NCI-H510A (cell line): Measurements from ENCODE around the gene RTKN.
"Not testable (repeated sequence)": the region's sequence is repeated elsewhere in the genome, so short reads cannot be mapped to it uniquely, and the experiment has no call there.

Experiments
- DNase-seq: peaks from one replicate; lab custom pipeline; 2025; lab: John Stamatoyannopoulos, UW

RTKN gene

DNA sequence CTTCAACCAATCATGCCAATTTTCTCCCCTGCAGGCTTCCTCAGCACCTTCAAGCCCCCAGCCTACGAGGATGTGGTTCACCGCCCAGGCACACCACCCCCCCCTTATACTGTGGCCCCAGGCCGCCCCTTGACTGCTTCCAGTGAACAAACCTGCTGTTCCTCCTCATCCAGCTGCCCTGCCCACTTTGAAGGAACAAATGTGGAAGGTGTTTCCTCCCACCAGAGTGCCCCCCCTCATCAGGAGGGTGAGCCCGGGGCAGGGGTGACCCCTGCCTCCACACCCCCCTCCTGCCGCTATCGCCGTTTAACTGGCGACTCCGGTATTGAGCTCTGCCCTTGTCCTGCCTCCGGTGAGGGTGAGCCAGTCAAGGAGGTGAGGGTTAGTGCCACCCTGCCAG, 18.4 kb upstream of the RTKN start:
- not testable (repeated sequence) for DNase-seq

DNA sequence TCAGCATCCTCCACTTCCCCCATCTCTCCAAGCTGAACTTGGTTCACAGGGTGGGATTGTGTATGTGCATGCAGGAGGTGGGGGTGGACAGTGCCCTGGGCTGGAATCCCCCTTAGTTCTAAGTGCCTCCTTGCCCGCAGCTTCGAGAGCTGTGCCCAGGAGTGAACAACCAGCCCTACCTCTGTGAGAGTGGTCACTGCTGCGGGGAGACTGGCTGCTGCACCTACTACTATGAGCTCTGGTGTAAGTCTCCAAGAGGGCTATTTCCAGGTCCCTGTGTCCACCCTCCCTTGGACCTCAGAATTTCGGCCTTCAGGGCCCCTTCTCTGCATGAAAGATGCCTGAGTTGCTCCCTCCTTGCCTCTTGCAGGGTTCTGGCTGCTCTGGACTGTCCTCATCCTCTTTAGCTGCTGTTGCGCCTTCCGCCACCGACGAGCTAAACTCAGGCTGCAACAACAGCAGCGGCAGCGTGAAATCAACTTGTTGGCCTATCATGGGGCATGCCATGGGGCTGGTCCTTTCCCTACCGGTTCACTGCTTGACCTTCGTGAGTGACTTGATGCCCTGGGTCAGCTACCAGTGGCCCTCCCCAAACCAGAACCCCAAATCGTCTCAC, 17.9 kb upstream of the RTKN start:
- DNase-seq = not testable (repeated sequence)

DNA sequence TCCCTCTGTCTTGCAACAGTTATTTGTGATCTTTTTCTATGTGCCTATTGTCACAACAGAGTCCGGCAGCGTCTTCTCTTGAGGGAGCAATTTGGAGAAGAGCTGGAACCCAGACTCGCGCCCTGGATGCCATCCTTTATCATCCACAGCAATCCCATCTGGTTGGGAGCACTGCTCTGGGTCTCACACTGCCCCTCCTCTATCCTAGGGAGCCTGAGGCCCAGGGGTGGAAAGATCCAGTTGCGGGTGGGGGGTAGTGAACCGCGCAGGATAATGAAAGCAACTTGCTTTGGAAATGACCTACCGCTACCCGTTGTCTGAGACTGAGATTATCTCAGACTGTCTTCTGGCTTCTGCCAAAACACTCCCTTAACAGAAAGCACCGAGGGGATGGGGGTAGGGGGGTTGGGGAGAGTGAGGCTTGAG, 17.2 kb upstream of the RTKN start:
- DNase-seq = no peak

GRCh38 chr2:74458132-74458937, 16.6 kb upstream of the RTKN start, which contains the start of gene WBP1:
WBP1 (plus strand) TSS chr2:74458438; CDS start chr2:74458603, 165 bp downstream.
- peak; percentile 98 for DNase-seq

DNA sequence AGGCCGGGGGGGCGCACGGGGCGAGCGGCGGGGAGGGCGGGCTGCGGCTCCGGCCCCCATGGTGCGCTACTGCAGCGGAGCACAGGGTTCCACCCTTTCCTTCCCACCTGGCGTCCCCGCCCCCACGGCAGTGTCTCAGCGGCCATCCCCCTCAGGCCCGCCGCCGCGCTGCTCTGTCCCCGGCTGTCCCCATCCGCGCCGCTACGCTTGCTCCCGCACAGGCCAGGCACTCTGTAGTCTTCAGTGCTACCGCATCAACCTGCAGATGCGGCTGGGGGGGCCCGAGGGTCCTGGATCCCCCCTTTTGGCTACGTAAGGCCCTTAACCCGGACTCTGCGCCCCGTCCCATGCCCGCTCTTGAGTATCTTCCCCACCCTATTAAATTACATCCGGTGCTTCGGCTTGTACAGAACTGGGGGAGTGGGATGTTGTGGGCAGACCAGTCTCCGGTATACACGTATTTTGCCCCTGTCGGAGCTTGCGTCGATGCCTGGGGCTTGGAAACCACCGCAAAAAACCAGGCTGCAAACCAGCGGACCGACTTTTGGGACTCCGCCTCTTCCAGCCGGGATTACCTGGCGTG, 15.9 kb upstream of the RTKN start:
- peak; percentile 87 for DNase-seq

DNA sequence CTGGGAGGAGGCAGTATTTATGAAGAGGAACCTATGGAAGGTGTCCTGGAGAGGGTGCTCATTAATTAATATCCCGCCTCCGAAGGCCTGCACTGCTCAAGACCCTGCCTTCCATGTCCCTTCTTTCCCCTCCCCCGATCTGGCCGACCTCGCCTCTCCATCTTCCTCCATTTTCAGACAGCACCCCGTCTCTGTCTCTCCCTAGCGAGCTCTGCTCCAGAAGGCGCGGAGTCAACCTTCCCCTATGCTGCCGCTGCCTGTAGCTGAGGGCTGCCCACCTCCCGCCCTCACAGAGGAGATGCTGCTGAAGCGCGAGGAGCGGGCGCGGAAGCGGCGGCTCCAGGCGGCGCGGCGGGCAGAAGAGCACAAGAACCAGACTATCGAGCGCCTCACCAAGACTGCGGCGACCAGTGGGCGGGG, 15.4 kb upstream of the RTKN start:
- DNase-seq = peak; percentile 61

GRCh38 chr2:74454654-74455511, 13.1 kb upstream of the RTKN start, which contains the start of gene INO80B:
INO80B (plus strand) TSS chr2:74455087; CDS start chr2:74455117, 30 bp downstream.
- DNase-seq = peak; percentile 90

GRCh38 chr2:74450570-74451190, 8.9 kb upstream of the RTKN start:
- no peak for DNase-seq

GRCh38 chr2:74448771-74449170, 7.0 kb upstream of the RTKN start:
- DNase-seq = no peak

DNA sequence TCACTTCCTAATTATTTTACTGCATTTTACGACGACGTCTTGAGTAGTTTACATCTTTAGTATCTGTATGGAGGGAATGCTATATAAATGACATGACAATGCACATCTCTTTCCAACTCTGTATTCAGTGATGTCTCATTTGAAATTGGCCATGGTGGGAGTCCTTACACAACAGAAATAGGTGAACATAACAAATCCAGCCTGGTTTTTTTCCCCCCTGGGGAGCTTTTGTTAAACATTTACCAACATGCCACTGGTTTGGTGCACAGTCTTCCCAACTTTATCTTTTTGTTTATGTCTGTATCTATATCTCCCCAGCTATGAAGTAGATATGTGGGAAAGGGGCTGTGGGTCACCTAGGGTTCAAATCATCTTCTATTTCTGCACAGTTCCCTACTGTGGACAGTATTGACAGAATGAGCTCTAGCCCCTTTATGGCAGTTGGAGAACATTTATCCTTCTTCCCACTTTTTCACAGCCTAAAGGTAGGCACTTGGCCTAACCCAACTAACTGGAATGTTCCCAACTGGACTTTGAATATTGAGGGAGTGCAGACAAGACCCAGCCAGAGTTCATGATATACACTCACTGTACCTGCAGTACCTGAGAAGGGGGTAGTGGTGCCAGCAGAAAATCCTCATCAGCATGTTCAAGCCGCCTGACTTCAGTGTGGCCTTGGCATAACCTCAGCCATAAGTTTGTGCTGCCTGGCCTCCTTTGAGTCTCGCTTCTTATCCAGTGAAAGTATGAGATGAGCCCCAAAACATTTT, 5.7 kb upstream of the RTKN start:
- DNase-seq = no peak

GRCh38 chr2:74444498-74445318, 3.0 kb upstream of the RTKN start:
- no peak for DNase-seq

DNA sequence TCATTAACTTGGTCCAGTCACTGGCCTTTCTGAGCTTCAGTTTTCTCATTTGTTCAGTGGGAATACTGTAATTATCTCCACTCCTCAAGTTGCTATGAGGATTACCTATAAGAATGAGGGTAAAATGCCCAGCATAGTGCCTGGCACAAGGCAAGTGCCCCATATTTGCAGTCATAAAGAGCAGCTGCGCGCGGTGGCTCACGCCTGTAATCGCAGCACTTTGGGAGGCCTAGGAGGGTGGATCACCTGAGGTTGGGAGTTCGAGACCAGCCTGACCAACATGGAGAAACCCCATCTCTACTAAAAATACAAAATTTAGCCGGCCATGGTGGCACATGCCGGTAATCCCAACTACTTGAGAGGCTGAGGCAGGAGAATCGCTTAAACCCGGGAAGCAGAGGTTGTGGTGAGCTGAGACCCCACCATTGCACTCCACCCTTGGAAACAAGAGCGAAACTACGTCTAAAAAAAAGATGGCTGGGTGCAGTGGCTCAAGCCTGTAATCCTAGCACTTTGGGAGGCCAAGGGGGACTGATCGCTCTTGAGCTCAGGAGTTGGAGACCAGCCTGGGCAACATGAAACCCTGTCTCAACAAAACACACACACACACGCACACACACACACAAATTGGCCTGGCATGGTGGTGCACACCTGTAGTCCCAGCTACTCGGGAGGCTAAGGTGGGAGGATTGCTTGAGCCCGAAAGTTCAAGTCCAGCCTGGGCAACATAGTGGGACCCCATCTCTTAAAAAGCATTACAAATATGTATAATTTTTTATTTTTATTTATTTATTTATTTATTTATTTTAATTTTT, 953 bp upstream of the RTKN start:
- not testable (repeated sequence) for DNase-seq

- no peak for DNase-seq
Observed at GRCh38 chr2:74441170-74441689, 507 bp downstream of the RTKN start.

DNA sequence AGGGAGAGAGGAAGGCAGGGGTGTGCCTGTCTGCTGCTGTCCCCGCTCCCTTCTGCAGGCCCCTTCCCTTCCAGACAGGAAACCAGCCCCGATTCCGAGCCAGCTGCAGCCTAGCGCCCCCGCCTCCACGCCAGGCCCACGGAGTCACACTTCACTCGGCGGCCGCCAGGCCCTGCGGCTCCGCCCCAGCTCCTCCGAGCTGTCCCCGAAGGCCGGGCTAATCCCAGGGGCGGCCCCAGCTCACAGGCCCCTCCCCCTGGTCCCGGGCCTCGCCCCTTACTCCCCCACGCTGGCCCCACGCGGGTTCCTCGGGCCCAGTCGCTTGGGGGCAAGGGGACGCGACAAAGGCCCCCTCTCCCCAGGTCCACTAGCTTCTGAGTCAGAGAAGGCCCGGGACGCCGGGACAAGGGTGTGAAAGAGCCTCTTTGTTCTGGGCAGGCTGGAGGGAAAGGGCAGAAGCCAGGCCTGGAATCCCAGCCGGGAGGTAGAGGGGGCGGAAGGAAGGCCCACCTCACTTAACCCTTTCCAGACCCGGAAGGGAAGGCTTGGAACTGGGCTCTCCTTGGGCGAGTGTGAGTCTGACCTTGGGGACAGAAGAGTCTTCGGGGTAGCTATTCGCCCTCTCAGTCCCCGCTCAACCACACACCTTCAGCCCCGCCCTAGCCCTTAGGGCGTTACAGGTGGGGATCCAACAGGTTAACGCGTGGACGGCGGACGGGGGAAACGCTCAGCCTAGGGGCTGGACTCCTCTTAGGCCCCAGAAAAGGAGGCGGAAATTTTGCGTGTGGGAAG, 1.2 kb downstream of the RTKN start:
- peak; percentile 75 for DNase-seq

- DNase-seq = no peak
Observed at GRCh38 chr2:74439803-74440377, 1.8 kb downstream of the RTKN start.

- no peak for DNase-seq
Observed at GRCh38 chr2:74439373-74439772, 2.4 kb downstream of the RTKN start.

- DNase-seq = no peak
Observed at GRCh38 chr2:74438248-74438647, 3.5 kb downstream of the RTKN start.
